ENCODE results near the gene MAP3K3.

The MAP3K3 gene

GRCh38 chr17:63693411-63694113, 71.3 kb downstream of the MAP3K3 start:
- DNase-seq (ENCODE audit: low read depth), result no peak

GRCh38 chr17:63694229-63694949, 72.2 kb downstream of the MAP3K3 start:
- DNase-seq (ENCODE audit: low read depth), result no peak

DNA sequence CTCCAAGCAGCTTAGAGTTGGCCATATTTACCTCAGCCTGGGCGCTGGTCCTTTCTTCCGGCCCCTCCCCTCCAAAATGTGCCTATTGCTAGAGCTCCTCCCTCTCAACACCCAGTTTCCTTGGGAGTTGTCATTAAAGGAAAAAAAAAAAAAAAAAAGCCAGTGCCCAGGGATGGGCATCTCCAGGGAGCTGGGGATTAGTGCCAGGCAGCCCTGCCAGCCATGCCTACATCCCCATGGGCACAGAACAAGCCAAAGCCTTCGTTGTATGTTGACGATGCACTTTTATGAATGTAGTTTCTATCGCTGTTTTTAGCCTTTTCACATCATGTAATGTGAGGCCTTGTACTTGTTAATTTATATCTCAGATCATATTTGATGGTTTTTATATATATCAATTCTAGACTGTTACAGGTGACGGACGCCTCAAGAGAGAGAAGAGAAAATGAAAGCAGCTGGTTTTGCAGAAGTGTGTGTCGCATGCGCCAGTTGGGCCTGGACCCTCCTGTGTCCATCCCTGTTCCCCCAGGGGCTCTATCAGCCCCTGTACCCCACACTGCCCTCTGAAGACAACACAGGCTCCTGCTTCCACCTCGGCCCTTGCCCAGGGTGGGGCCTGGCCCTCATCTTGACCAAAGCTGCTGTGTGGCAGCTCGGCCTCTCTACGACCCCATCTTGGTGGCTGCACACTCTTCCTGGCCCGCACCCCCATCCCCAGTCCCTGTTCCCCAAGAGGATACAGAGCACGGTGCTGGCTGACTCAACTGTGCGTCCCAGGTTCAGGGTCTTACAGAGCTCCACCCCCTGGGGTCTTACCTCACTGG, 72.9 kb downstream of the MAP3K3 start:
- no peak for DNase-seq (ENCODE audit: low read depth)

DNA sequence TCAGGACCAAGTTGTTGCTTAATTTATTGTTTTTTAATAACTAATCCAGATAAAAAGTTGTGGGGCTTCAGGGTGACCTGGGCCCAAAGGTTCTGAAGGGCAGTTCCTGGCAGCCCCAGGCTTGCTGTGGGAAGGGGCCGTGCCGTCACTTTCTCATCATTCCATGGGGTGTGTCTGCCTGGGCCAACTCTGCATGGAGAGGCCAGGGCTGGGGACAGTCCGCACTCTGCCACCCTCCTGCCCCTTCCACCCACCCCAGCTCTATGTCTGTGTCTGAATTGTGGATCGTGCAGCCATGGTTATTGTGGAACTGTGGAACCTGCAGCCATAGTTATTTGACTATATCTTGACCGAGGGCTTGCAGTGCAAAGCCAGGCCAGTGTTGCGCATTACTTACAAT, 73.7 kb downstream of the MAP3K3 start:
- DNase-seq (ENCODE audit: low read depth), result no peak

DNA sequence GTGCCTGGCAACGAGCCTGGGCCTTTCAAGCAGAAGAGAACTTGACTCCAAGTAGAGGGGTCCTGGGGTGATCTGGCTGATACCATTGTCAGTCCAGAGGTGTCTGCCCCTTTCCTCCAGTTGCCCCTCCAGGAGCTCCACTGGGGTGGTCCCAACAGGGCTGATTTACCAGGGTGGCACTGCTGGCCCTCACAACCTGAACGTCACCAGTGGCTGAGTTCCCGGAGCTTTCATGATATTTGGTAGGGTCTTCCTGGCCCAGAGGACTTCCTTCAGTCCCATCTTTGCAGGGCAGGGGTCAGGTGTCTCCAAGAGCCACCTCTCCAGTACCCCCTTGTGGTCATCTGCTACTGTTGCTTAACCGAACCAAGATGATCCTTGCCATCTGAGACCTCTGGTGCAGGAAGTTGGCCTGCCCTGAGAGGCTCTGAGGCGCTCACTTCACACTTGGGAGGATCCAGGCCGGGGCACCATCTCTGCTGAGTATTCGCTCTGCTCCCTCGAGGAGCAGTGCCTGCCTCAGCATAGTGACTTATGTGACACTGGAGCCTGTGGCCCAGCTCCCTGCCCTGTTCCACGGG, 74.3 kb downstream of the MAP3K3 start:
- no peak for DNase-seq (ENCODE audit: low read depth)

GRCh38 chr17:63697341-63698286, 75.4 kb downstream of the MAP3K3 start:
- DNase-seq (ENCODE audit: low read depth), result peak; percentile 69

DNA sequence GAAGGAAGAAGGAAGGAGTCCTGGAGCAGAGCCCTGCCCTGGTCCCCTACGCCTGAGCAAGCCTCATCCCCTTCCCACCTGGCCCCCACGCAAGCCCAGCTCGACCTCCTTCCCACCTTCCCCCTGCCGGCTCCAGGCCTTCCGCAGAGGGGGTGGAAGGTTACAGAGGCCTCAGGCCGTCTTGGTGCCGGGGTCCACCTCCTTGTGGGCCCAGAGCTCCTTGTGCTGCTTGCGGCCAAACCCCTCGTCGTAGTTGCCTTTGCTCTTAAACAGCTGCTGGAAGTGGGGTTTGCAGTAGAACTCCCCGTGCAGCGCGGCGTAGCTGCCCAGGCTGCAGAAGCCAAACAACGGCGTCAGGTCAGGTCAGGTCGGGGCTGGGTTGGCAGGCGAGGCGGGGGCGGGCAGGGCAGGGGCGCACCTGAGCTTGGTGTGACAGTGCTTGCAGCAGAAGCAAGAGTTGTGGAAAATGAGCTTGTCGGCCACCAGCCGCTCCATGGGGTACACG, 76.2 kb downstream of the MAP3K3 start:
- DNase-seq (ENCODE audit: low read depth), result no peak

GRCh38 chr17:63698886-63699637, 76.8 kb downstream of the MAP3K3 start:
- peak; percentile 89 for DNase-seq (ENCODE audit: low read depth)

- peak; percentile 87 for DNase-seq (ENCODE audit: low read depth)
Measured at GRCh38 chr17:63699638-63700527, 77.7 kb downstream of the MAP3K3 start, which contains the start of gene LIMD2. Gene LIMD2 (minus strand): TSS chr17:63700125. CDS start chr17:63699298, 827 bp downstream.

DNA sequence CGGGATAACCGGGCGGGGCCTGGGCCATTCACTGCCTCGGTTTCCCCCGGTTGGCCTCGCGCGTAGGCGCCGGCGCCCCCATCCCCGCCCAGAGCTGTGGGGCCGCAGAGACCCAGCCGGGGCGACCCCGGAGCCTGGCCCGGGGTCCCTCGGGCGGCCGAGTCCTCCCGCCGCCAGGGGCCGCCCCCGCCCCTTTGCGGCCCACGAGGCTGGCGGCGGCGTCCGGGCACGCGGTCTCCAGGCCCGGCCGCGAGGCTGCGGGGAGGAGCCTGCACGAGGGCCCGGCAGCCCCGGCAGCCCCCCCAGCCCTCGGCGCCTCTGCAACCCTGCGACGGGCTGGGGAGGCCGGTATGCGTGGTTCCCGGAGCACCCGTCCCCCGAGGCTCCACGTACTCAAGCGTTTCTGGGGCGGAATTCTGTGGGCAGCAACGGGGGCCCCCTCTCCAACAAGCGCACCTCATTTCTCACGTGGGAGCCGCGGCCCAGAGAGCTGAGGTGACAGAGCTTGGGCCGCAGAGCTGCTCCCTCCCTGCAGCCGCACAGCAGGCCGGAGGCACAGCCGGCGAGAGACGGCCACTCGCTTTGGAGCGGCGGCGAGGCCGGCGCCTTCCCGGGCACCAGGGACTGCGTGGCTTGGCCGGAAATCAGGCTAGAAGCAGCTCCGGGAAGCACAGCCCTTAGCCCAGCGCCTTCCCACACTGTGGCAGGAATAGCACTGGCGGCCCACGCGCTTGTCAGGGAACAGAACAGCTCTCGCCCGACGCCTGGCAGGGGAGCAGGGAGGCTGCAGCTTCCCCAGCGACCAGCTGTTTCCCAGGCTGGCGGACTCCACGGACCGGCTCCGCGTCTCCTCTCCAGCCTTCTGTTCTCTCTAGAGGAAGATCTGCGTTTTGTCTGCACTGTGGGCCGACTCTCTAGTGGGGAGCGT, 78.6 kb downstream of the MAP3K3 start:
- peak; percentile 48 for DNase-seq (ENCODE audit: low read depth)

GRCh38 chr17:63701456-63701820, 79.2 kb downstream of the MAP3K3 start:
- DNase-seq (ENCODE audit: low read depth), result no peak

DNA sequence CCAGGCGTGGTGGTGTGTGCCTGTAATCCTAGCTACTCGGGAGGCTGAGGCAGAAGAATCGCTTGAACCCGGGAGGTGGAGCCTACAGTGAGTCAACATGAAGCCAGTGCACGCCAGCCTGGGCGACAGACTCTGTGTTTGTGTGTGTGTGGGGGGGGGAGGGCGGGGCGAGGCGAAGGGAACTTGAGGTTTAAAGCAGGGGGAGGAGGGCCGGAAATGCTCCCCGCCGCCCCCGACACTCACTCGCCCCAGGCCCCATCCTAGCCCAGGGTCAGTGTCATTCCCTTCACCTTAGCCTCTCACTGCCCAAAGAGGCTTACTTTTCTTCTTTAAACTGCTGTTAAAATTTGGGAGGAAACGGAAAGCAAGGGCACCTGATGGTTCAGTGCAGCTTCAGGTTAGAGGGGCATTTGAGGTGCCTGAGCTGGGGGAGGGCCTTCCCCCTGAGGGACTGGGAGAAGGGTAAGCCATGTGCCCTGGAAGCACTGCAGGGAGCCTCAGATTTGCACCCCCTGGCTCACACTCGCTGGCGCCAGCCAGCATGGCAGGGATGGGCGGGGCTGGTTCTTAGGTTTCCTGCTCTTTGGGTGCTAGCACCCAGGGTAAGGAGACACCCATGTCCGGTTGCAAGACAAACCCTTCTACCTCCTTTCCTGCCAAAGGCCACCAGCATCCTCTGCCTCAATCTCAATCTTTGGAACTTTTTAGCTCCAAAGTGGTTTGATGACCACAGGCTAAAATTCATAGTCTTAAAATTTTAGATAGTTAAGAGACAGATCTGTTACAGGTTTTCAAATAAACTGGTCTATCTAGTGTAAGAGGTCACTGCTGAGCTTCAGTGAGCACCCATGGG, 79.9 kb downstream of the MAP3K3 start:
- peak; percentile 68 for DNase-seq (ENCODE audit: low read depth)

DNA sequence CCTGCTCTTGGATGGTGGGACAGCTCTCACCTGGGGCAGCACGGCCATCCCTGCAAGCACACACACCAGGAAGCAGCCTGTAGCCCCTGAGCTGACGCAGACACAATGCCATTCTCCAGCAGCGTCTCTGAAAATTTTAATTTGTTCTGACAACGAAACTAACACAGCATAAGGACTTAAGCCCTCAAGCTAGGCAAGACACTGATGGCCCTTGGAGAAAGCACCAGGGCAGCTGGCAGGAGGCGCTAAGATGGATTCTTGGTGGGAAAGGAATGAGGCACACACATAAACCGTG, 80.5 kb downstream of the MAP3K3 start:
- no peak for DNase-seq (ENCODE audit: low read depth)

DNA sequence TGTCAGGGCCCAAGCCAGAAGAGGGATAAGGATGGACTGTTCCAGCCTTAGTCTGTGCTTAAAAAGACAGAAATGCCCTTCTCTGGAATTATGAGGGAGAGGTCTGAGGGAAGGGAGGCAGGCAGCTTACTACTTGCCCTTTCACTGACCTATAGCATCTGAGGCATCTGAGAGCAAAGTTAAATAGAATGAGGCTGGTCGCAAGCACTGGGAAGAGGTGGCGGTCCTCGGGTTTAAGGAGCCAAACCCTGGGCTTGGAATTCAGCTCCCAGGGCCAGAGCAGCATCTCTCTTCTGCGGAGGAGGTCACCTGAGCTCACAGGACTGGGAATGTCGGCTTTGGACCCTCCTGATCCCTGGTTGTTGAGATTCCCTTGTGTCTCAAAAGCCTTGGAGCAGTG, 80.8 kb downstream of the MAP3K3 start:
- no peak for DNase-seq (ENCODE audit: low read depth)

DNA sequence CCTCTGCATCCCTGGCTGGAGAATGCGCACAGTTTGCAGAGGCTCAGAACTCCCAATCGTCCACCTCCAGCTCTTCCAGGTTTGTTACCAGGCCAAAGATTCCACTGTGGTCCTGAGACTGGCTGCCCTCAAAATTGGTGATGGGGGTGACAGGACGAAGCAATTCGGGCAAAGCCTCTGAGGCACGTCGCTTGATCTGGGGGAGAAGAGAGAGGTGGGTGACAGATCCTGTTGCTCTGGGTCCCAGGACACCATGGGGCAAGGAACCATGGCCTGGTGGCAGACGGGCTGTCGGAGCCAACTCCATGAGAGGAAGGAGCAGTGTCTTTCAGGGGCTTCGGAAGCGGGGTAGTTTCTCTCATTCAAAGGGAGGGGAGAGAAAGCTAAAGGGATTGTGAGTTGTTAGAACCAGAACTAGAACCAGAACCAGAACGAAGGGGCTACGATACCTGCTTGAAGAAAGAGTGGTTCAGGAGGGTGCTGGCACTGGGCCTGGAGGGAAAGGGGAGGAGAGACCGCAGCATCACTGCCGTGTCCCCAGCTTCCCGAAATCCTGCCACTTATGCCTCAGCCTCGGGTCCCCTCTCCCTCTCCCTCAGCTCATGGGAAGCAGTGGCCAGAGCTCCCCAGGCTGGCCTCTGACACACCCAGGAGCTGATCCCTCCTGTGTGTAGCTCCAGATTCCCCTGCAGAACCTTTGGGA, 81.5 kb downstream of the MAP3K3 start:
- no peak for DNase-seq (ENCODE audit: low read depth)

GRCh38 chr17:63704259-63704576, 82.0 kb downstream of the MAP3K3 start:
- DNase-seq (ENCODE audit: low read depth), result no peak

DNA sequence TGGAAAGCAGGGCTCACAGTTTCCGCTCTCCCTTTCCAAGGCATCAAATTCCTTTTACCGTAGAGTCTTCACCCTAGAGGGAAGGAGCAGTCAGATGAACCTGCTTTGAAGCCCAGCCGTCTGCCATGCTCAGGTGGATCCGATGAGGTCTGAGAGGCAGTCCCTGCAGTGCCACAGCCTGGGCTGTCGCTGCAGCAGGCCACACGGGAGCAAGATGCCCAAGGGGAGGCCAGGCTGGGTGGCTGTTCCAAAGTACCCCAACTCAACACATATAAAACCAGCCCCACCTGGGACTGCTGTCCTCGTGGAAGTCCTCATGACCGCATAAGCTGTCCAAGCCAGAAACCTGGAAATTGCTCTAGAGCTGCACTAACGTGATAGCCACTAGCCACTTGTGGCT, 82.6 kb downstream of the MAP3K3 start:
- no peak for DNase-seq (ENCODE audit: low read depth)
